SU-DHL-6 (cell line): ENCODE data around the gene LPCAT3.

Experiments
- H2AFZ ChIP-seq: fragments of 200-600 bp; sonication (generic); 2 replicates; pipeline ENCODE4 v1.6.1; 2014; ENCODE audit warnings: low read depth, mild to moderate bottlenecking, moderate library complexity, mixed read lengths, antibody characterized with exemption, low read length; ENCODE audit not compliant: severe bottlenecking
- H3F3A ChIP-seq: fragments of 200-600 bp; shearing (Covaris generic); 2 replicates; pipeline ENCODE4 v1.6.0; 2016; ENCODE audit warnings: antibody characterized with exemption, mild to moderate bottlenecking; ENCODE audit not compliant: insufficient read depth
- H3K27ac ChIP-seq: fragments of 200-600 bp; sonication (generic); 2 replicates; pipeline ENCODE4 v1.5.1; 2016; ENCODE audit warnings: low read depth, mild to moderate bottlenecking, low read length, moderate library complexity, mixed read lengths
- H3K27me3 ChIP-seq: fragments of 200-600 bp; sonication (generic), shearing (Covaris generic); 2 replicates; pipeline ENCODE4 v1.6.0; 2014; ENCODE audit warnings: mild to moderate bottlenecking, low read length
- H3K36me3 ChIP-seq: fragments of 200-600 bp; sonication (generic); 2 replicates; pipeline ENCODE4 v1.6.1; 2014; ENCODE audit warnings: mild to moderate bottlenecking, low read length, mixed read lengths
- H3K4me2 ChIP-seq: fragments of 300-600, 200-600 bp; shearing (Covaris generic), sonication (generic); 2 replicates; pipeline ENCODE4 v1.6.0; 2014; ENCODE audit warnings: low read length, low read depth, mild to moderate bottlenecking; ENCODE audit not compliant: poor library complexity, severe bottlenecking
- H3K4me3 ChIP-seq: fragments of 200-600 bp; sonication (generic); 2 replicates; pipeline ENCODE4 v1.5.1; 2014; ENCODE audit warnings: antibody characterized with exemption, low read length, mild to moderate bottlenecking, mixed read lengths; ENCODE audit not compliant: insufficient read depth, poor library complexity, severe bottlenecking
- H3K79me2 ChIP-seq: fragments of 200-600 bp; sonication (generic); 2 replicates; pipeline ENCODE4 v1.6.1; 2014; ENCODE audit warnings: mild to moderate bottlenecking, low read length, moderate library complexity; ENCODE audit not compliant: insufficient read depth
- H3K9ac ChIP-seq: fragments of 200-600 bp; sonication (generic); 2 replicates; pipeline ENCODE4 v1.7.0; 2014; ENCODE audit warnings: mild to moderate bottlenecking, low read length
- H3K9me2 ChIP-seq: fragments of 200-600 bp; sonication (generic); replicated peaks from 2 replicates; pipeline ENCODE4 v1.6.1; 2014; ENCODE audit warnings: low read length; ENCODE audit not compliant: insufficient read depth
- H3K9me3 ChIP-seq: fragments of 200-600 bp; sonication (generic); 2 replicates; pipeline ENCODE4 v1.6.1; 2014; ENCODE audit warnings: low read length, mixed read lengths; ENCODE audit not compliant: insufficient read depth
- H4K20me1 ChIP-seq: fragments of 200-600 bp; sonication (generic); 2 replicates; pipeline ENCODE4 v1.6.1; 2014; ENCODE audit warnings: low read depth, mild to moderate bottlenecking, antibody characterized with exemption, low read length, moderate library complexity, mixed read lengths
- CTCF ChIP-seq: fragments of 200-600 bp; sonication (generic); IDR thresholded peaks from one replicate; pipeline ENCODE4 v1.5.1; 2017; ENCODE audit warnings: antibody characterized with exemption, mild to moderate bottlenecking, low read length, moderate library complexity; ENCODE audit not compliant: insufficient read depth, poor library complexity, severe bottlenecking
- EZH2phosphoT487 ChIP-seq: fragments of 200-600 bp; sonication (generic), shearing (Covaris generic); conservative IDR thresholded peaks from 2 replicates; pipeline ENCODE4 v1.6.1; 2018; ENCODE audit warnings: mild to moderate bottlenecking, antibody characterized with exemption, low read length, moderate library complexity, mixed read lengths

LPCAT3 gene

GRCh38 chr12:7061138-7061537 lies 42.9 kb upstream of the LPCAT3 start:
- H3K36me3 ChIP-seq, result no peaks in the 10 kb centered on the region
- no peak overlapping the region for H3K4me2 ChIP-seq
- H3K27ac ChIP-seq, result no peak overlapping the region
- no peak for TF ChIP-seq EZH2phosphoT487
- no peaks in the 10 kb centered on the region for H4K20me1 ChIP-seq
- H3K4me3 ChIP-seq, result no peak overlapping the region
- no peaks in the 10 kb centered on the region for H3K79me2 ChIP-seq
- no peaks in the 10 kb centered on the region for H3K9me3 ChIP-seq
- H3F3A ChIP-seq, result no peaks in the 10 kb centered on the region
- H2AFZ ChIP-seq, result no peak overlapping the region
- no peaks in the 10 kb centered on the region for H3K27me3 ChIP-seq
- H3K9me2 ChIP-seq, result no peaks in the 10 kb centered on the region
- no peak overlapping the region for H3K9ac ChIP-seq

- H3K27ac ChIP-seq, result no peak within 1 kb of the TSS
These were observed 42.2 kb upstream of the LPCAT3 start, which contains the start of gene C1S for GRCh38 chr12:7060353-7060954. C1S (plus strand) TSS chr12:7060718; CDS start chr12:7061913, 1,195 bp downstream.

GRCh38 chr12:7059780-7060179 lies 41.5 kb upstream of the LPCAT3 start:
- Histone ChIP-seq H3K9ac (no peak overlapping the region), H2AFZ (no peak overlapping the region), H3K9me3 (no peaks in the 10 kb centered on the region), H3K4me3 (no peak overlapping the region), H3K9me2 (no peaks in the 10 kb centered on the region), H3K4me2 (no peak overlapping the region), H3K27me3 (no peaks in the 10 kb centered on the region), H3K79me2 (no peaks in the 10 kb centered on the region), H3F3A (no peaks in the 10 kb centered on the region), H4K20me1 (no peaks in the 10 kb centered on the region), H3K27ac (no peak overlapping the region), H3K36me3 (no peaks in the 10 kb centered on the region)
- TF ChIP-seq CTCF (no peak), EZH2phosphoT487 (no peak)

More at GRCh38 chr12:7060353-7060954, 42.2 kb upstream of the LPCAT3 start, which contains the start of gene C1S:
- Histone ChIP-seq H3K27me3 (no peaks in the 10 kb centered on the region), H3K4me2 (no peak within 1 kb of the TSS), H4K20me1 (no peaks in the 10 kb centered on the region), H3K79me2 (no peaks in the 10 kb centered on the region), H2AFZ (no peak within 1 kb of the TSS), H3F3A (no peaks in the 10 kb centered on the region), H3K9me2 (no peaks in the 10 kb centered on the region), H3K9ac (no peak within 1 kb of the TSS), H3K36me3 (no peaks in the 10 kb centered on the region), H3K4me3 (no peak within 1 kb of the TSS), H3K9me3 (no peaks in the 10 kb centered on the region)
- no peak for TF ChIP-seq CTCF
- no peak for TF ChIP-seq EZH2phosphoT487

GRCh38 chr12:7058850-7059395 lies 40.6 kb upstream of the LPCAT3 start:
- TF ChIP-seq EZH2phosphoT487 (no peak), CTCF (no peak)

More at GRCh38 chr12:7058850-7059395, 40.6 kb upstream of the LPCAT3 start:
- Histone ChIP-seq H4K20me1 (no peaks in the 10 kb centered on the region), H3F3A (no peaks in the 10 kb centered on the region), H3K27me3 (no peaks in the 10 kb centered on the region), H3K27ac (no peak overlapping the region), H3K4me2 (no peak overlapping the region), H3K9me2 (no peaks in the 10 kb centered on the region), H3K79me2 (no peaks in the 10 kb centered on the region), H3K9ac (no peak overlapping the region), H3K4me3 (no peak overlapping the region), H2AFZ (no peak overlapping the region), H3K9me3 (no peaks in the 10 kb centered on the region), H3K36me3 (no peaks in the 10 kb centered on the region)
